ENCODE results near the gene SAMD4A. TPM values are rescaled to one million over a fixed set of nuclear protein-coding genes. Genes with fewer than 3 reads are reported as not detected.

Gene SAMD4A
- total RNA-seq, 4 donors from 2014 or later = 7.9 to 18.7 (median 14.4) TPM

GRCh38 chr14:54830650-54831049 lies 263.7 kb downstream of the SAMD4A start:
- no peak overlapping the region for H3K4me3 ChIP-seq (ENCODE audit: low read depth, poor library complexity, severe bottlenecking)
- WGBS, 2 donors = 92 to 95% methylated on average over 4 of the region's 4 CpGs
- no peak for DNase-seq (ENCODE audit: low spot score in 2 of 2)
- intact Hi-C loops (cut with DNase I; ENCODE audit: low total_unique reads) = no loop called here
- TF ChIP-seq POLR2A (IDR thresholded peaks at IDR 0.05) (no peak), CTCF (IDR thresholded peaks at IDR 0.05) (no peak)

DNA sequence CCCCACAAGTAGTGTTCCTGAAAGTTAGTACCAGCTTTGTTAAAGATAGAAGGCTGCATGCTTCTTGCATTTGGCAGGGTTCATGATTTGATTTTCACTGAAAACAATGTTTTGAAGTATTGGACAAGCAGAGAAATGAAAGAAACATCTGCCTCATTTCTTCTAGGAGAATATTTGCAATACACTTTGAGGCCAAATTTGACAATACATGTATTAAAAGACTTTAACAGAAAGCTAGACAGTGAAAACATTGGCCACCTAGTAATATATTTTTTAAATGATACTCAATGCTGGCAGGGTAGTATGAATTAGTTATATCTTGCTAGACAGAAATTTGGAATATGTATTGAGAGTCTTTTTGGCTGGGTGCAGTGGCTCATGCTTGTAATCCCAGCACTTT lies 267.2 kb downstream of the SAMD4A start:
- no peak overlapping the region for H3K4me3 ChIP-seq (ENCODE audit: low read depth, poor library complexity, severe bottlenecking)
- TF ChIP-seq POLR2A (IDR thresholded peaks at IDR 0.05) = no peak
- no peak for TF ChIP-seq CTCF (IDR thresholded peaks at IDR 0.05)
- no peak for DNase-seq (ENCODE audit: low spot score in 2 of 2)
- intact Hi-C loops (cut with DNase I; ENCODE audit: low total_unique reads) = no loop called here

DNA sequence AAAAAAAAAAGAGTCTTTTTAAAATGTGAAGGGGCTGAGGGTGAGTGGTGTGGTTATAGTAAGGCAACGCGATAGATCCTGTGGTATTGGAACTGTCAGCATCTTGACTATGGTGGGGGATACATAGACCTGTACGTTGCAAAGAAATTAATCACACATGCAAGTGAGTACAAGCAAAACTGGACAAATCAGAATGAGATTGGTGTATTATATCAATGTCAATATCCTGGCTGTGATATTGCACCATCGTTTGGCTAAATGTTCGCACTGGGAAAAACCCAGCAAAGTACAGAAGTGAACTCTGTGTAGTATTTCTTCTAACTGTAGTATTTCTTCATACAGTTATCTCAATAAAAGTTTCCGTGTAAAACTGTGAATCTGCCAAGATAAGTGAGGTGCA lies 267.8 kb downstream of the SAMD4A start:
- intact Hi-C loops (cut with DNase I; ENCODE audit: low total_unique reads) = no loop called here
- no peak for DNase-seq (ENCODE audit: low spot score in 2 of 2)
- 90 to 91% methylated on average over 6 of the region's 6 CpGs for WGBS, 2 donors
- no peak overlapping the region for H3K4me3 ChIP-seq (ENCODE audit: low read depth, poor library complexity, severe bottlenecking)
- TF ChIP-seq CTCF (IDR thresholded peaks at IDR 0.05) (no peak), POLR2A (IDR thresholded peaks at IDR 0.05) (no peak)

DNA sequence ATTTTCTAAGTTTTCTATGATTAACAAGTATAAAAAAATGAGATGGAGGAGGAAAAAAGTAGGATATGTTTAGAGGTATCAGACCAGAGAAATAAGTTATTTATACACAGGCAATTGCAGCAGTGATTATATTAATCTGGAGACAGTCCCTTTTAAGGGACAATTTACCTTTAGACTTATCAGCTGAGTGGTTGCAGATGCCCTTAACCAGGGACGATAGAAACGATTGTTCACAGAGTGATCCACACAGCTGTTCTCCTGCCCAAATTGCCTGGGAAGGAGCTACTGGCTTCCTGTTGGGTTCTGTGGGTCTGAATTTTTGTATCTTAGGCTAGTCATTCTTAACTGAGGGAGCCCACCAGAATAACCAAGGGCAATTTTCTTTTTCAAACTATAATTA lies 269.3 kb downstream of the SAMD4A start:
- TF ChIP-seq CTCF (IDR thresholded peaks at IDR 0.05) (no peak), POLR2A (IDR thresholded peaks at IDR 0.05) (no peak)
- DNase-seq (ENCODE audit: low spot score in 2 of 2) = no peak
- intact Hi-C loops (cut with DNase I; ENCODE audit: low total_unique reads) = no loop called here
- WGBS, 2 donors = 48 to 87% methylated on average over 2 of the region's 2 CpGs
- H3K4me3 ChIP-seq (ENCODE audit: low read depth, poor library complexity, severe bottlenecking) = no peak overlapping the region

DNA sequence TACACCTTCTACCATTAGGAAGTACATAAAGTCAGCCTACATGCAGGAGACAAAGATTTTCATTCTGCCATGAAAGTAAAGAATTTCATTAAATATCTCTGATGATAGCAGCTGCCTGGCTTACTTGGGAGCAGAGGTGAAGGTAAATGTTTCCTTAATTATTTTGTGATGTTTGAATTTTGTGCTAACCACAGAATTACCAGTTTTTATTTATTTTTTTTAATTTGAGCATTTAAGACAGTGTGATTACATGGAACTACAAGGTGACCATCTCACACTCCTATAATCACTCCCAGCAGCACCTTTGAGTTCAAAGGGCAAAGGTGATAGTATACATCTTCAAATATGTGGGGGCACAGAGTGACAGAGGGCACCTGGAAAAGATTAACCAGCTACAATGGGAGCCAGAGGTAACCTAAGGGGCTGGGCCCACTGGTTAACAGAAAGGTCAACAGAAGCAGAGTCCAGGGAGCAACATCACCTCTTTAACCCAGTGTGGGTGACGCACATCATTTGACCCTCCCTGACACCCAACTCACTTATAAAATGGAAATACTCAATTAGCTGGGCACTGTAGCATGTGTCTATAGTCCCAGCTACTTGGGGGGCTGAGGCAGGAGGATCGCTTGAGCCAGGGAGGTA lies 270.7 kb downstream of the SAMD4A start:
- TF ChIP-seq POLR2A (IDR thresholded peaks at IDR 0.05) = no peak
- no peak for TF ChIP-seq CTCF (IDR thresholded peaks at IDR 0.05)
- intact Hi-C loops (cut with DNase I; ENCODE audit: low total_unique reads) = no loop called here
- DNase-seq (ENCODE audit: low spot score in 2 of 2) = no peak
- WGBS, 2 donors = 96% methylated on average over 2 of the region's 2 CpGs
- H3K4me3 ChIP-seq (ENCODE audit: low read depth, poor library complexity, severe bottlenecking) = no peak overlapping the region

DNA sequence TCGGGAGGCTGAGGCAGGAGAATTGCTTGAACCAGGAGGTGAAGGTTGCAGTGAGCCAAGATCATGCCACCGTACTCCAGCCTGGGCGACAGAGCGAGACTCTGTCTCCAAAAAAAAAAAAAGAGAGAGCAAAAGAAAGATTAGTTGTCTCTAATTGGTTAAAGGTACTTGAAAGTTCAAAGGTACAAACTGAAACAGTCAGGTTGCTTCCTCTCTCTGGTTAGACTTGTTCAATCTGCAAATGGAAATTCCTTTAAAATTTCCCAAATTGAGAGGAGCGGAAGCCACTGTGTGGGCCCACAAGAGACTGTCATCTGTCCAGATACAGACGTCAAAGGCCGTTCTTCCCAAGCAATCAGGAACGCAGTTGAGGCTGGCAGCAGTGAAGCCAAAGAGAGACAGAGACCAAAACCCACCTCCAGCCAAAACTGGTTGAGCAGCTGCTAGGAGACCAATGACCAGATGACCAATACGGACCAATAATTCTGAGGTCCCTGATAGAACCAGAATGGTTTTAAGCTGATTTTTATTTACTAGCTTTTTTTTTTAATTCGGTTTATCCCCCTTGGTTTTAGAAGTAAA lies 272.1 kb downstream of the SAMD4A start:
- intact Hi-C loops (cut with DNase I; ENCODE audit: low total_unique reads) = no loop called here
- no peak for TF ChIP-seq POLR2A (IDR thresholded peaks at IDR 0.05)
- TF ChIP-seq CTCF (IDR thresholded peaks at IDR 0.05) = no peak
- 91 to 93% methylated on average over 10 of the region's 10 CpGs for WGBS, 2 donors
- no peak for DNase-seq (ENCODE audit: low spot score in 2 of 2)
- H3K4me3 ChIP-seq (ENCODE audit: low read depth, poor library complexity, severe bottlenecking) = no peak overlapping the region

All from lower leg skin (tissue), 4 donors.